Progenitor cell of endocrine pancreas (in vitro differentiated cells): Measurements from ENCODE around the gene KLF1. TPM values are rescaled to one million over a fixed set of nuclear protein-coding genes. Genes with fewer than 3 reads are reported as not detected.
"Not testable (repeated sequence)": the region's sequence is repeated elsewhere in the genome, so short reads cannot be mapped to it uniquely, and the experiment has no call there.

Experiments used
- DNase-seq: peaks from one replicate; pipeline ENCODE4 v3.0.0; 2021; ENCODE audit warnings: low spot score; ENCODE audit not compliant: unreplicated experiment
- H3K27ac Mint-ChIP-seq: 2 replicates; pipeline ENCODE4 v1.8.0; 2021; ENCODE audit warnings: mild to moderate bottlenecking, moderate library complexity, mixed read lengths
- H3K27me3 Mint-ChIP-seq: 2 replicates; pipeline ENCODE4 v1.8.0; 2021; ENCODE audit warnings: mixed read lengths
- H3K36me3 Mint-ChIP-seq: 2 replicates; pipeline ENCODE4 v1.8.0; 2022; ENCODE audit warnings: mixed read lengths; ENCODE audit not compliant: insufficient read depth
- H3K4me1 Mint-ChIP-seq: 2 replicates; pipeline ENCODE4 v1.8.0; 2021; ENCODE audit warnings: low read depth, mixed read lengths
- H3K4me3 Mint-ChIP-seq: 2 replicates; pipeline ENCODE4 v1.8.0; 2021; ENCODE audit warnings: low read depth, mild to moderate bottlenecking, moderate library complexity, mixed read lengths
- H3K9me3 Mint-ChIP-seq: 2 replicates; pipeline ENCODE4 v1.8.0; 2021; ENCODE audit warnings: low read depth, mixed read lengths
- total RNA-seq: library from RNA; stranded (reverse); gene quantifications from 2 replicates; pipeline ENCODE4 v1.2.1, GENCODE V29; 2021
- TF ChIP-seq, protein P1 (sequence below): fragments of 200-600 bp; sonication (generic); IDR thresholded peaks from one replicate; pipeline ENCODE4 v1.5.0; 2021; ENCODE audit warnings: antibody characterized with exemption, mild to moderate bottlenecking; ENCODE audit not compliant: unreplicated experiment

The KLF1 gene
- total RNA-seq, 1 donor from 2014 or later = not detected

GRCh38 chr19:12858041-12858928, 28.7 kb downstream of the KLF1 start:
- no peaks in the 10 kb centered on the region for H3K9me3 Mint-ChIP-seq
- no peaks in the 10 kb centered on the region for H3K27me3 Mint-ChIP-seq
- no peak overlapping the region for H3K4me3 Mint-ChIP-seq
- TF ChIP-seq, protein P1, sequence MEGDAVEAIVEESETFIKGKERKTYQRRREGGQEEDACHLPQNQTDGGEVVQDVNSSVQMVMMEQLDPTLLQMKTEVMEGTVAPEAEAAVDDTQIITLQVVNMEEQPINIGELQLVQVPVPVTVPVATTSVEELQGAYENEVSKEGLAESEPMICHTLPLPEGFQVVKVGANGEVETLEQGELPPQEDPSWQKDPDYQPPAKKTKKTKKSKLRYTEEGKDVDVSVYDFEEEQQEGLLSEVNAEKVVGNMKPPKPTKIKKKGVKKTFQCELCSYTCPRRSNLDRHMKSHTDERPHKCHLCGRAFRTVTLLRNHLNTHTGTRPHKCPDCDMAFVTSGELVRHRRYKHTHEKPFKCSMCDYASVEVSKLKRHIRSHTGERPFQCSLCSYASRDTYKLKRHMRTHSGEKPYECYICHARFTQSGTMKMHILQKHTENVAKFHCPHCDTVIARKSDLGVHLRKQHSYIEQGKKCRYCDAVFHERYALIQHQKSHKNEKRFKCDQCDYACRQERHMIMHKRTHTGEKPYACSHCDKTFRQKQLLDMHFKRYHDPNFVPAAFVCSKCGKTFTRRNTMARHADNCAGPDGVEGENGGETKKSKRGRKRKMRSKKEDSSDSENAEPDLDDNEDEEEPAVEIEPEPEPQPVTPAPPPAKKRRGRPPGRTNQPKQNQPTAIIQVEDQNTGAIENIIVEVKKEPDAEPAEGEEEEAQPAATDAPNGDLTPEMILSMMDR = no peak
- peaks cover 2% of the 10 kb centered on the region for H3K36me3 Mint-ChIP-seq
- no peak for DNase-seq
- H3K27ac Mint-ChIP-seq = no peak overlapping the region
- H3K4me1 Mint-ChIP-seq = no peaks in the 10 kb centered on the region

GRCh38 chr19:12856653-12857052, 30.3 kb downstream of the KLF1 start:
- TF ChIP-seq, protein P1 = no peak
- Mint-ChIP-seq H3K36me3 (peaks cover 2% of the 10 kb centered on the region), H3K27ac (no peak overlapping the region), H3K4me3 (no peak overlapping the region), H3K4me1 (no peaks in the 10 kb centered on the region), H3K9me3 (no peaks in the 10 kb centered on the region), H3K27me3 (no peaks in the 10 kb centered on the region)
- no peak for DNase-seq

GRCh38 chr19:12847159-12848139, 39.6 kb downstream of the KLF1 start:
- TF ChIP-seq, protein P1 = peak; percentile 99
- Mint-ChIP-seq H3K9me3 (no peaks in the 10 kb centered on the region), H3K4me1 (no peaks in the 10 kb centered on the region), H3K4me3 (no peak overlapping the region), H3K27me3 (peaks cover 28% of the 10 kb centered on the region), H3K27ac (no peak overlapping the region), H3K36me3 (no peaks in the 10 kb centered on the region)
- DNase-seq = peak; percentile 98

DNA sequence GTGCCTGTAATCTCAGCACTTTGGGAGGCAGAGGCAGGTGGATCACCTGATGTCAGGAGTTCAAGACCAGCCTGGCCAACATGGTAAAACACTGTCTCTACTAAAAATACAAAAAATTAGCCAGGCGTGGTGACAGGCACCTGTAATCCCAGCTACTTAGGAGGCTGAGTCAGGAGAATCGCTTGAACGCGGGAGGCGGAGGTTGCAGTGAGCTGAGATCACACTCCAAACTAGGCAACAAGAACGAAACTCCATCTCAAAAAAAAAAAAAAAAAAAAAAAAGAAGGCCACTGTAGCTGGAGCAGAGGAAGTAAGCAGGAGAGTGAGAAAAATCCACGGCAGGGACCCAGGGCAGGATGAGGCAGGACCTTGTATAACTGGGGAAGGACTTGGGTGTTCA, 40.4 kb downstream of the KLF1 start:
- H3K9me3 Mint-ChIP-seq, H3K4me3 Mint-ChIP-seq, H3K27ac Mint-ChIP-seq, H3K36me3 Mint-ChIP-seq, H3K4me1 Mint-ChIP-seq, DNase-seq: not testable (repeated sequence)
- peaks cover 33% of the 10 kb centered on the region for H3K27me3 Mint-ChIP-seq

DNA sequence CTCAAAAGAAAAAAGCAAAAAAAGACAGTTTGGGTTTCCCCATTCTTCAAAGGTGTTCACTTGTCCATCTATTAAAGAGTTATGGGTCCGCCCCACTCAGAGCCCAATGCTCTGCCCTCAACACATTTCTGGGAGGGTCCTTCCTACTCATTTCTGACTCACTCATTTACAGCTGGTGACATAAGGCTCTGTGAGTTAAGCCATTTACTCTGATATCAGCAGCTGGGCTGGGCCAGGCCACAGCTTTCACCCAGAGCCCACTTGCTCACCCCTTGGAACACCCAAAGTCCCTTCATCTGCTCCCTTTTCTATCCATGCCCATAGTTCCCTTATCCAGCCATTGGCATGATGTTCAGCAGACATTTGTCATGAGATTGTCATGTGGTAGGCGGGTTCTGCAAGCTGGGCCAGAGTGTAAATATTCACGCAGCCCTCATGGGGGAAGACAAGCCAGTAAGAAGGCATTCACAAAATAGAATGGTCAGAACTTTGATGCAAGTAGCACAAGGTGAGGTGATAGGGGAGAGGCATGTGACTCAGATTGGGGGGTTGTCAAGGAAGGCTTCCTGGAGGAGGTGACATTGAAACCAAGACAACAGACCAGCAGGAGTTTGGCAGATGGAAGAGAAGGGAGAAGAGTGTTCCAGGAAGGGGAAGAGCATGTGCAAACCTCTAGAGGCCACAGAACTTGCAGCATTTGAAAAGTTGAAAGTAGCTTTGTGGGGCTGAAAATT, 42.8 kb downstream of the KLF1 start:
- Mint-ChIP-seq H3K4me3 (no peak overlapping the region), H3K9me3 (no peaks in the 10 kb centered on the region), H3K36me3 (no peaks in the 10 kb centered on the region), H3K27me3 (peaks cover 55% of the 10 kb centered on the region), H3K27ac (no peak overlapping the region), H3K4me1 (peaks cover 8% of the 10 kb centered on the region)
- DNase-seq = no peak
- TF ChIP-seq, protein P1 = no peak
